ENCODE measurements around the gene EZR.

DNA sequence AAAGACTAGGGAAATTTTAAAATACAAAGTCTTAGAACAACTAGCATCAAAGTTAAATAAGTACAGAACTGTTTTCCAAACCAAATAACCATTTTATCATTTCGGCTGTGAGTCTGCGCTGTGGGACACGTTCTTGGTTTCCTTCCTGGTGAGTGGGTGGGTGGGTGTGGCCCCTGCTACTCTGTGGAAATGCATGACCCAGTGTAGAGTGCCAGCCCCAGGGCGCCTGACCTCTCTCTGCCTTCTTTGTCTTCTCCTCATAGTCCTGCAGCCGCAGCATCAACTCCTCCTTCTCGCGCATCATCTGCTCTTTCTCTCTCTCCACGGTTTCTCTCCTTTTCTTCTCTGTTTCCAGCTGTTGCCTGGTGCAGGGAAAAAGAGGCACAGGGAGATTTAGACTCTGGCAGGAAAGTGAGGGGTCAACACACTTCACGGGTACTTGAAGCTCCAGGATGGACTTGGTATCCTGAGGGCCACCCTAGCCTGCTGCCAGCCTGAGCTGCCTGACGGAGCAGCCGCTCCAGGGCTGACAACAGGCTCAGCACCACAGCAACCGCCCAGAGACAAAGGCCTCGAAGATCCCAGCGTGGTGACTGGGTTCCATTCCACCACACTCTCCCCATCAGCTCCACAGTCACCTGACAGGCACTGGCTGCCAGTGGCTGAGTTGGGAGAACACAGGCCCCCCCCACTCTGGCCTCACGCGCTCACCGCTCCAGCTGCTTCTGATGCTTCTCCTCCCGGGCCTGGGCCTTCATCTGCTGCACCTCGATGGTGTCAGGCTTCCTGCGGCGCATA is 48.4 kb downstream of the EZR start:
- TF ChIP-seq CTCF (IDR thresholded peaks at IDR 0.05) (no peak), POLR2AphosphoS5 (IDR thresholded peaks at IDR 0.05) (no peak)
